Activated effector memory CD4-positive, alpha-beta T cell treated with anti-CD3 and anti-CD28 coated beads, Interleukin-2, amount 50 U/mL, for 16 hours (primary cell): ENCODE data around the gene HIC1.
"Not testable (repeated sequence)": the region's sequence is repeated elsewhere in the genome, so short reads cannot be mapped to it uniquely, and the experiment has no call there.

Source experiments
- DNase-seq: peaks from one replicate; pipeline ENCODE4 v3.0.0-alpha.2; 2020

HIC1 gene

GRCh38 chr17:2054512-2055291 is at the start of gene HIC1:
HIC1 (plus strand) TSS chr17:2055103; CDS start chr17:2056691, 1,588 bp downstream.
- peak; percentile 92 for DNase-seq

- DNase-seq, result no peak
Measured at GRCh38 chr17:2008332-2009126, 46.4 kb upstream of the HIC1 start.

- no peak for DNase-seq
Measured at GRCh38 chr17:2009737-2010136, 45.2 kb upstream of the HIC1 start.

DNA sequence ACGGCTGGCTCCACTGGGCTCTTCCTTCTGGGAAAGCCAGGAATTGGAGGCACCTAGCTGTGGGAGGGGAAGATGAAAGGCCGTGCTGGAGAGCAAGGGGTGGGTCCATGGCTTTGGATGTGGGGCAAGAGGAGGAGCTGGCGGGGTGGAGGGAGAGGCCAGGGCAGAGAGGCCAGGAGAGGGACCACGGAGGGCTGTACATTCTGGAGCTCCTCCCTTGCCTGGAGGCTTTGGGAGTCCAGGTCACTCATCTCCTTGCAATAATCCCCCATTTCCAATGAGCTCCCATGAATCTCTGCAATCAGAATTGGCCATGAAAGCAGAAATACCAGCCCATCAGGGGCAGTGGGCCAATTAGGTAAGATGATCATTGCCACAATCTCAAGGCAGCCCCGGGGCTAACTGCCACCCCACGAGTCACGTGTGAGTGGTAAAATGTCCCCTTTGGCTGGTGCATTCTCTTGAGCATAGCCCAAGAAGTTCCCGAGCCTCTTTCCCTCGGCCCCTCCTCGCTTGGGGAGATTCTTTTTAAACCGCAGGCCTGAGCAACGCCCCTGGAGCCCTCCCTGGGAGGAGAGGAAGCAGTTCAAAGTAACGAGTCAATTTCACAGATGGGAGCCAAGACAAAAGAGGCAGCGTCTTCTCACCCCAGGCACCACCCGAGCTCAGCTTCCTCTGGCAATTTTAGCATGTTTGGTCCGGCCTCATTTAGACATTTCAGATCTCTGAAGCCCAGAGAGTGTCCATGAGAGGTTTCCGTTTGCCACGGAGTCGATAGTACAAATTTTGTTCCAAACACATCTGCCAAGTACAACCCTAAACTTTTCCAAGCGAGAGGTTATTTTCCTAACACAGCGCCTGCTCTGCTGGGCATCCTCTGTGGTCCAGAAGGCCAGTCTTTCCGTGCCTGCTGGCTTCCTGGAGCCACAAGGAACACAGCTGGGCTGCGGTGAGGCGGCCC is 43.2 kb upstream of the HIC1 start:
- no peak for DNase-seq

DNA sequence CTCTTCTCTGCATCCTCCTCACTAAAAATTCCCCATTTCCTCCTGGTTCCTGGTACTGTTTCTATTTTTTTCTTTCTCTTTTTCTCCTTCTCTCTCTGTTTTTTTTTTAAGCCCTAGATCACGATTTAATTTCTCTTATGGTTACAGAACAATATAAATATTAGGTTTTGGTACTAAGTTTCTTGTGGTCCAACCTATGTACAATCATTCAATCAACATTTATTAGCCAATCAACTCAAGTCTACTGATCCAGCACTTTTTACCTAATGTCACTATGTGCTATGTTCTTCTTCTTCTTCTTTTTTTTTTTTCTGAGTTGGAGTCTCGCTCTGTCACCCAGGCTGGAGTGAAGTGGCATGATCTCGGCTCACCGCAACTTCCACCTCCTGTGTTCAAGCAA is 42.4 kb upstream of the HIC1 start:
- DNase-seq, result no peak

- DNase-seq, result not testable (repeated sequence)
Measured at GRCh38 chr17:2013220-2013993, 41.5 kb upstream of the HIC1 start.

DNA sequence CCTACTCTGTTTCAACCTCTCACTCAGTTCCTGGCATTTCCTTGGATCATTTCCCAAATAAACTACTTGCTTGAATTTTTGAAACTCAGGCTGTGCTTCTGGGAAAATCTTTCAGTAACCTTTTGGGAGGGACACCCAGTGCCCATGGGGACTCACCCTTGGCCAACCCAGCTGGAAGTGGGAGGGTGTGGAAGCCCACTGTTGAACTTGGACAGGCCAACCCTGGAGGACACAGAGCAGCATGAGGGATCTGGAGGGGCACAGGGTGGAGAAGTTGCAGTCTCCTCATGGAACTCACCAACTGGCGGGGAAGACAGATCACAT is 40.9 kb upstream of the HIC1 start:
- no peak for DNase-seq

- DNase-seq, result no peak
Measured at GRCh38 chr17:2015314-2015713, 39.6 kb upstream of the HIC1 start.

- no peak for DNase-seq
Measured at GRCh38 chr17:2016494-2016893, 38.4 kb upstream of the HIC1 start.

- no peak for DNase-seq
Measured at GRCh38 chr17:2017274-2017941, 37.5 kb upstream of the HIC1 start.

GRCh38 chr17:2018716-2019510 is 36.0 kb upstream of the HIC1 start:
- no peak for DNase-seq

DNA sequence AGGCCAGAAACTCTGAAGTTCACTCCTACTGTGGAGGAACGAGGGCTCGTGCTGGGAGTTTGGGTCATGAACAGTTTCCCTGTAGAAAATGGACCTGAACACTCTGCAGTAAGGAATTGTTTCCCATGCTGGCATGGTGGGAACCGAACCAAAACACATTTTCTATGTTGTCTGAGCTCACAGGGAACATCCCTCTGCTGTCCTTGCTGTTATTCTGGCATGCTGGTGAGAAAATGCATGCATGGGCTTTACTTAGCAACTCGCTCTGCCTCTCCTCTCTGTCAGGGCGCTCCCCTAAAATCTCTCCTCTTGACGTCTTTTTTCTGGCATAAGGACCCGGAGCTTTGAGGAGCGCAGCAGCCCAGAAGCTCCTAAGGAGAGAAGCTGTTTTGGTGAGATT is 35.2 kb upstream of the HIC1 start:
- no peak for DNase-seq

- DNase-seq, result no peak
Measured at GRCh38 chr17:2020721-2021120, 34.2 kb upstream of the HIC1 start.

DNA sequence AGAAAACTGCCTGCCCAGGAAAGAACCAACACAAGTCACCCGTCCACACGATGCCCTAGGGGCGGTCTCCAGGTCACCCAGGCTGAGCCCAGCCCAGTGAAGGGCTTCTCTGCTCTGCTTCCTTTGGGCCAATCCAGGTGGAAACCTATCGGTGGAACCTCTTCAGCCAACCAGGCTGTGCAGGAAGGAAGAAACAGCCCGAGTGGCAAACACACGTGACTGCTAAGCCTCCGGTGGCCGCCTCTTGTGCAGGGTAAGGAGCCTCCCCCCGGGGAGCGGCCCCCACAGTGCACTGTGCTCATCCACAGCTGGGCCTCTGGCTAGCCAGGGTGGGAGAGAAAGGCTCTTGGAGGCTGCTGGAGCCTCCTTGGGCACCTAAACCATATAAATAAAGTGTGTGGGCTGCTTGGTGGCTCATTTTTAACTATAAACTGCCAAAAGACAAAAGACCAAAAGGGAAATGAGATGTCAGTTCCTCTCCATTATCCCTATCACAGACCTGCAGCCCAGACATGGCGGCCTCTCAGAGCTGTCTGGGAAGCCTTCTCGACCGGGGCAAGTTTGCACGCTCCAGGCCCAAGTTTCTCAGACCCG is 32.2 kb upstream of the HIC1 start:
- DNase-seq, result no peak

DNA sequence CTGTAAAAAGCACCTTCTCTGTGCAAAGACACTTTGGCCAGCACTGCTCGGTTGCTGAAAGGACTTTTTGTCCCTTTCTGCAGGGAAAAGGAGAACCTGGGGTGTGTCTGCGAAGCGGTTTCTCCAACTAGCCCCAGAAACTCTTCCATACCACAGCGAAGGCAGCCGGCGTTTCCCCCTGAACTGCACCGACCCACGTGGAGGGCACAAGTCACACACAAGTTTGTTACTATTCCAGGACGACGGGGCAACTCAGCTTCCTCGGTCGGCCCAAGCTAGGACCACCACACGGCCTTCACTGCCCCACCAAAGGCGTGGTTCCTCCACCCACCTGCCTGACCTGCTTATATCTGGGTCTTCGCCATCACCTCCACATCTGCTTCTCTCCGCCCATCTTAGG is 31.6 kb upstream of the HIC1 start:
- DNase-seq, result no peak

GRCh38 chr17:2023692-2024571 is 31.0 kb upstream of the HIC1 start:
- DNase-seq, result peak; percentile 73

DNA sequence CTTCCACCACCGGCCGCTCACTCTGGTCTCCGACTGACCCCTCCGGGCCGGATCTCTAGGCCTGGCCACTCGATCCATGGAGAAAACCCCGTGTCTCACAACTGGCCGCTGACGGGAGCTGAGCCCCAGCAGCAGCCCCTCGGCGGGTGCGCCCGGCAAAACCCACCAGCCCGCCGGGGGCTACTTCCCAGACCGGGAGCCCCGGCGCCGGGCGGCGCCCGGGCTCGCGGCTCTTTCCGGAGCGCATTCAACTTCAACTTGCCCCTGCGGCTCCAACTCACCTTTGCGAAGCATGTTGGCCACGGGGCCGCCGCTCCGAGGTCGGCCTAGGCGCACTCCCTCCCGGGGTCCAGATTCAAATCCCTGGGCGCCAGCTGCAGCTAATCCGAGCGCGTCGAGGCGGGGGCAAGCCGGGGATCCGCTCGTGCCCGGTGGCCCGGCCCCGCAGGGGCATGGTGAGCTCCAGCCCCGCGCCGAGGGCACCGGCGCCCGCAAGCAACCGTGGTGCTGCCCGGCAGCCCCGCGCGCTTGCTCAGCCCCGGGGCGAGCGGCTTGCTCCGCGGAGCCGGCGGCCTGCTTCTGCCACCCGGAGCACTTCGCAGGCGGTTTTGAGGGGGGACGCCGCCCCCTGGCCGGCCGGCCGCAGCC is 30.2 kb upstream of the HIC1 start:
- DNase-seq, result no peak

GRCh38 chr17:2025220-2025621 is 29.7 kb upstream of the HIC1 start, which contains the start of gene RTN4RL1:
RTN4RL1 (minus strand) TSS chr17:2025334; CDS start chr17:2024865, 469 bp downstream.
- DNase-seq, result peak; percentile 90
